ENCODE measurements around the gene MRPL32.

MRPL32 gene

DNA sequence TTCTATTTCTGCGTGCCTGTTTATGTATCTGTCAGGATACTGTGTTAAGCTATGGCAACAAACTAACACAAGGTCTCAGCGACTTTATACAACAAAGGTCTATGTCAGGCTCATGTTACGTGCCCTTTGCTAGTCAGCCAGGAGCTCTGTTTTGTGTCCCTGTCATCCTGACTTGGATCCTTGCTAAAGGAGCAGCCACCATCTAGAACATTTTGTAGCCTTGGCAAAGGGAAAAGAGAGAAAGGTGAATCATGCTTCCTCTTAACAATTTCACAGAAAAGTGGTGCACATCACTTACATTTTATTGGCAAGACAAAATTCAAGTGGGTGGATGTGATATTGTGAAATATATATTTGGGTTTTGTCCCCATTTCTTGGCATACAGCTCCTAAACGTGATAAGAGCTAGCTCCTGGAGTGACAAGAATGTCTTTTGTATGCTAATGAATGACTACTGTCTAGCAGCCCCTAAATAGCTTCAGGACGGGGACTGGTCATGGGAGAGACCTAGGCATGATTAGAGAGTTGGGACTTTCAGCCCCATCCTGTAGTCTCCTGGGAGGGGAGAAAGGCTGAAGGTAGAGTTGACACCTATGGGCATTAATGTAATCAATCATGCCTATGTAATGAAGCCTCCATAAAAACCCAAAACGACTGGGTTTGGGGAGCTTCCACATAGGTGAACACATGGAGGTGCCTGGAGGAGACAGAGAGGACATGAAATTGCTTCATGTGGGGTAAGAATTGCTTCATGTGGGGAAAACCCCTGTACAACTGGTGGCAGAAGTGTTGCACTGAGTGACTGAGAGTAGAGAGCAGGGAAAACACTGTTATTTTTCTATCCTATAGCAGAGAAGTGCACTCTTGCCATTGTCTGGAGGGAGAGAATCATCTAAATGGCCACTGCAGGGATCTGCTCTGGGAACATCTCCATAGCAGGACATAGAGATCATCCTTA is 33.0 kb downstream of the MRPL32 start:
- 31% methylated on average over 6 of the region's 6 CpGs for WGBS
- H3K36me3 ChIP-seq (ENCODE audit: control insufficient read depth in 1 of 2, insufficient read depth in 2 of 2, low read depth in 1 of 2, low read length in 2 of 2), result no peaks in the 10 kb centered on the region
- H3K9me3 ChIP-seq (ENCODE audit: control insufficient read depth, low read length), result no peaks in the 10 kb centered on the region
- peak overlapping the region; percentile 39 to 63 for H2BK12ac ChIP-seq (ENCODE audit: low read length in 2 of 2)
- DNase-seq, result peak; percentile 65
- peak overlapping the region; percentile 7 for H4K8ac ChIP-seq (ENCODE audit: low read length)
- H3K23ac ChIP-seq (ENCODE audit: low read length in 2 of 2), result no peak overlapping the region
- H2BK15ac ChIP-seq (ENCODE audit: low read depth, poor library complexity, severe bottlenecking), result no peak overlapping the region
- H3K4me3 ChIP-seq (ENCODE audit: insufficient read depth in 1 of 2, low read depth in 1 of 2, low read length in 2 of 2), result no peak overlapping the region
- H3K27ac ChIP-seq (ENCODE audit: low read length, poor library complexity, severe bottlenecking), result no peak overlapping the region
- H3K27me3 ChIP-seq (ENCODE audit: control insufficient read depth in 1 of 2, insufficient read depth in 1 of 2, low read length in 2 of 2), result no peaks in the 10 kb centered on the region
- no peaks in the 10 kb centered on the region for H3K4me1 ChIP-seq (ENCODE audit: control insufficient read depth, insufficient read depth, low read depth, low read length)
- peak overlapping the region; percentile 56 for H2AFZ ChIP-seq (ENCODE audit: low read depth, low read length)
- H3K9ac ChIP-seq (ENCODE audit: low read length), result no peak overlapping the region
- H2BK120ac ChIP-seq (ENCODE audit: low read depth, low read length), result peak overlapping the region; percentile 42
- H3K14ac ChIP-seq (ENCODE audit: low read length in 2 of 2), result no peak overlapping the region
- peak overlapping the region in 1 of 2 experiments; percentile 49 for H3K4ac ChIP-seq (ENCODE audit: low read depth in 1 of 2, low read length in 2 of 2)
- peak overlapping the region; percentile 27 for H4K91ac ChIP-seq (ENCODE audit: low read length)
- H2AK5ac ChIP-seq (ENCODE audit: low read length, severe bottlenecking), result no peak overlapping the region
- no peaks in the 10 kb centered on the region for H3K79me1 ChIP-seq (replicated peaks; ENCODE audit: low read length, poor library complexity, severe bottlenecking)
- H3K4me2 ChIP-seq (ENCODE audit: low read length, poor library complexity, severe bottlenecking), result no peak overlapping the region
- no peak overlapping the region for H2BK5ac ChIP-seq (ENCODE audit: low read depth, low read length, poor library complexity, severe bottlenecking)
- peak overlapping the region; percentile 42 to 50 for H3K18ac ChIP-seq (ENCODE audit: low read depth in 1 of 2, low read length in 2 of 2)

DNA sequence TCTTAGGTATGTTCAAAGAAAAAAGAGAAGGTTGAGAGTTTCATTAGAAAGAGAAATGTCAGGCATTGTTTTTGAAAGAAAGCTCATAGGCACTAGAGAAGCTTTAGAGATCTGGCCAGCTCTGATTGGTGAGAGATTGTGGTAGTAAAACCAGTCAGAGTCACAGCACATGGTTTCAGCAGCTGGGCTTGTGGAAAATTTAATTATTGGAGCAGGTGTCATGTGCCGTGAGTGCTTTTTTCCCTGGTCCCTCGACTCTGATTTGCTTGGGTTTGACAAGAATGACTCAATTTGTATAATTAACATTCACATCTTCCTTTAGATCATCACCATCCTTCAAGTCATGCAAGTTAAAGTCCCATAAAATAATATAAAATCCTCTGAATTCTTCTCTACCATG is 35.2 kb downstream of the MRPL32 start:
- Histone ChIP-seq H3K23ac (ENCODE audit: low read length in 2 of 2) (no peak overlapping the region), H3K9me3 (ENCODE audit: control insufficient read depth, low read length) (no peaks in the 10 kb centered on the region), H2BK120ac (ENCODE audit: low read depth, low read length) (no peak overlapping the region), H4K91ac (ENCODE audit: low read length) (no peak overlapping the region), H2BK5ac (ENCODE audit: low read depth, low read length, poor library complexity, severe bottlenecking) (no peak overlapping the region), H3K27ac (ENCODE audit: low read length, poor library complexity, severe bottlenecking) (no peak overlapping the region), H4K8ac (ENCODE audit: low read length) (no peak overlapping the region), H2AFZ (ENCODE audit: low read depth, low read length) (no peak overlapping the region), H2BK15ac (ENCODE audit: low read depth, poor library complexity, severe bottlenecking) (no peak overlapping the region), H3K27me3 (ENCODE audit: control insufficient read depth in 1 of 2, insufficient read depth in 1 of 2, low read length in 2 of 2) (no peaks in the 10 kb centered on the region), H3K79me1 (replicated peaks; ENCODE audit: low read length, poor library complexity, severe bottlenecking) (no peaks in the 10 kb centered on the region), H3K9ac (ENCODE audit: low read length) (no peak overlapping the region), H3K4me1 (ENCODE audit: control insufficient read depth, insufficient read depth, low read depth, low read length) (no peaks in the 10 kb centered on the region), H3K4ac (ENCODE audit: low read depth in 1 of 2, low read length in 2 of 2) (no peak overlapping the region), H3K4me2 (ENCODE audit: low read length, poor library complexity, severe bottlenecking) (no peak overlapping the region), H2AK5ac (ENCODE audit: low read length, severe bottlenecking) (no peak overlapping the region), H3K14ac (ENCODE audit: low read length in 2 of 2) (no peak overlapping the region), H3K4me3 (ENCODE audit: insufficient read depth in 1 of 2, low read depth in 1 of 2, low read length in 2 of 2) (no peak overlapping the region), H3K36me3 (ENCODE audit: control insufficient read depth in 1 of 2, insufficient read depth in 2 of 2, low read depth in 1 of 2, low read length in 2 of 2) (no peaks in the 10 kb centered on the region), H3K18ac (ENCODE audit: low read depth in 1 of 2, low read length in 2 of 2) (no peak overlapping the region), H2BK12ac (ENCODE audit: low read length in 2 of 2) (no peak overlapping the region)
- DNase-seq, result no peak
- 79% methylated on average over 2 of the region's 2 CpGs for WGBS

DNA sequence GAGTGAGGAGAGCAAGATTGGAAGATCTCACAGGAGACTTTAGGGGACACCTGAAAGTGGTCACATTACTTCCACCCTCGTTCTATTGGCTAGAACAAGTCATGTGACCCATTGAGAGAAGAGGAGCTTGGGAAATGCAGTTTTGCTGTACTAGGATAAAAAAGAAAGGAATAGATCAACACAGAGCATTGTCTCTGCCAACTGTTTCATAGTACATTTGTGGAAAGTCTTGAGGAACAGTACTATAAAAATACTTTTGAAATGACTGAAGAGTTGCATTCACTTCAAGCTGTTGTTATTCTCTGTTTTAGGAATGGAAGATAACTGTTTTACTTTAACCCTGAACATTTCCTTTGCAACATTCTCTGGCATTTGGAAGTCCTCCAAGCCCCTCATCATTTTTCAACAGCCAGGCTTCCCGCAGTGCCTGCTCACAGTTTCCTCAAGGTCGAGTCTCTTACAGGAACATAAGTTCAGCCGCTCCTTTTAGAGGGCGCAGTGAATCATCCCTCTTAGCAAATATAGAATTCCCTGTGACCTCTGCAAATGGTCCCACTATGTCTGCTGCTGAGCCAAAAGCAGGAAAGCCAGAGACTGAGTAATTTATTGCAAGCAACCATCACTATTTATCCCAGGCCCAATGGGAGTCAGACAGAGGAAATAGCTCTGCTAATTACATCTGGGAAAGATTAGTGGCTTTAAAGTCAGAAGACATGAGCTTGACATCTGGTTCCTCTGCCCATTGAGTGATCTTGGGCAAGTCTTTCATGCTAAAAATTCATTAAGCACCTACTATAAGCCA is 40.7 kb downstream of the MRPL32 start:
- WGBS, result 15% methylated on average over 5 of the region's 5 CpGs
- peak overlapping the region in 1 of 2 experiments; percentile 42 for H3K4me3 ChIP-seq (ENCODE audit: insufficient read depth in 1 of 2, low read depth in 1 of 2, low read length in 2 of 2)
- no peak overlapping the region for H2BK5ac ChIP-seq (ENCODE audit: low read depth, low read length, poor library complexity, severe bottlenecking)
- H3K4ac ChIP-seq (ENCODE audit: low read depth in 1 of 2, low read length in 2 of 2), result peak overlapping the region in 1 of 2 experiments; percentile 47
- H3K14ac ChIP-seq (ENCODE audit: low read length in 2 of 2), result no peak overlapping the region
- no peak overlapping the region for H2BK15ac ChIP-seq (ENCODE audit: low read depth, poor library complexity, severe bottlenecking)
- peak overlapping the region; percentile 12 for H4K8ac ChIP-seq (ENCODE audit: low read length)
- H3K4me1 ChIP-seq (ENCODE audit: control insufficient read depth, insufficient read depth, low read depth, low read length), result peaks cover 2% of the 10 kb centered on the region
- H2AK5ac ChIP-seq (ENCODE audit: low read length, severe bottlenecking), result no peak overlapping the region
- H4K91ac ChIP-seq (ENCODE audit: low read length), result no peak overlapping the region
- no peaks in the 10 kb centered on the region for H3K27me3 ChIP-seq (ENCODE audit: control insufficient read depth in 1 of 2, insufficient read depth in 1 of 2, low read length in 2 of 2)
- H2BK120ac ChIP-seq (ENCODE audit: low read depth, low read length), result no peak overlapping the region
- peak; percentile 99 for DNase-seq
- H3K18ac ChIP-seq (ENCODE audit: low read depth in 1 of 2, low read length in 2 of 2), result peak overlapping the region; percentile 55 to 82
- H3K36me3 ChIP-seq (ENCODE audit: control insufficient read depth in 1 of 2, insufficient read depth in 2 of 2, low read depth in 1 of 2, low read length in 2 of 2), result no peaks in the 10 kb centered on the region
- H2BK12ac ChIP-seq (ENCODE audit: low read length in 2 of 2), result no peak overlapping the region
- H3K4me2 ChIP-seq (ENCODE audit: low read length, poor library complexity, severe bottlenecking), result no peak overlapping the region
- no peaks in the 10 kb centered on the region for H3K9me3 ChIP-seq (ENCODE audit: control insufficient read depth, low read length)
- peak overlapping the region; percentile 2 for H3K9ac ChIP-seq (ENCODE audit: low read length)
- H3K79me1 ChIP-seq (replicated peaks; ENCODE audit: low read length, poor library complexity, severe bottlenecking), result no peaks in the 10 kb centered on the region
- no peak overlapping the region for H3K23ac ChIP-seq (ENCODE audit: low read length in 2 of 2)
- peak overlapping the region; percentile 89 for H3K27ac ChIP-seq (ENCODE audit: low read length, poor library complexity, severe bottlenecking)
- no peak overlapping the region for H2AFZ ChIP-seq (ENCODE audit: low read depth, low read length)

DNA sequence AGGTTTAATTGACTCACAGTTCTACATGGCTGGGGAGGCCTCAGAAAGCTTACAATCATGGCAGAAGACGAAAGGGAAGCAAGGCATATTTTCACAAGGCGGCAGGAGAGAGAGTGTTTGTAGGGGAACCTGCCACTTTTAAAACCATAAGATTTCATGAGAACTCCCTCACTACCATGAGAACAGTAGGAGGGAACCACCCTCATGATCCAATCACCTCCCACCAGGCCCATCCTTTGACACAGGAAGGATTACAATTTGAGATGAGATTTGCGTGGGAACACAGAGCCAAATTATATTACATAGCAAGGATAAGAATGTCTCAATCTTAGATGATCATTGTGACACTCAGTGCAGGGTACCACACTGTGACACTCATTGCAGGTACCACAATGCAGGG is 44.2 kb downstream of the MRPL32 start:
- Histone ChIP-seq H3K27me3 (ENCODE audit: control insufficient read depth in 1 of 2, insufficient read depth in 1 of 2, low read length in 2 of 2) (no peaks in the 10 kb centered on the region), H3K23ac (ENCODE audit: low read length in 2 of 2) (no peak overlapping the region), H3K36me3 (ENCODE audit: control insufficient read depth in 1 of 2, insufficient read depth in 2 of 2, low read depth in 1 of 2, low read length in 2 of 2) (no peaks in the 10 kb centered on the region), H2AK5ac (ENCODE audit: low read length, severe bottlenecking) (no peak overlapping the region), H3K4me3 (ENCODE audit: insufficient read depth in 1 of 2, low read depth in 1 of 2, low read length in 2 of 2) (no peak overlapping the region), H2AFZ (ENCODE audit: low read depth, low read length) (no peak overlapping the region), H3K9ac (ENCODE audit: low read length) (no peak overlapping the region), H4K8ac (ENCODE audit: low read length) (no peak overlapping the region), H3K14ac (ENCODE audit: low read length in 2 of 2) (no peak overlapping the region), H3K4me1 (ENCODE audit: control insufficient read depth, insufficient read depth, low read depth, low read length) (peaks cover 2% of the 10 kb centered on the region), H2BK15ac (ENCODE audit: low read depth, poor library complexity, severe bottlenecking) (no peak overlapping the region), H2BK120ac (ENCODE audit: low read depth, low read length) (no peak overlapping the region), H4K91ac (ENCODE audit: low read length) (no peak overlapping the region), H3K27ac (ENCODE audit: low read length, poor library complexity, severe bottlenecking) (no peak overlapping the region), H3K79me1 (replicated peaks; ENCODE audit: low read length, poor library complexity, severe bottlenecking) (no peaks in the 10 kb centered on the region), H2BK12ac (ENCODE audit: low read length in 2 of 2) (peak overlapping the region; percentile 73 to 98), H3K4me2 (ENCODE audit: low read length, poor library complexity, severe bottlenecking) (no peak overlapping the region), H3K18ac (ENCODE audit: low read depth in 1 of 2, low read length in 2 of 2) (peak overlapping the region in 1 of 2 experiments; percentile 68), H2BK5ac (ENCODE audit: low read depth, low read length, poor library complexity, severe bottlenecking) (no peak overlapping the region), H3K9me3 (ENCODE audit: control insufficient read depth, low read length) (no peaks in the 10 kb centered on the region), H3K4ac (ENCODE audit: low read depth in 1 of 2, low read length in 2 of 2) (peak overlapping the region in 1 of 2 experiments; percentile 64)
- 92% methylated on average over 2 of the region's 3 CpGs for WGBS
- no peak for DNase-seq

Measured in mesenchymal stem cell (in vitro differentiated cells and primary cell).